ENCODE data around the gene KL.

The KL gene

DNA sequence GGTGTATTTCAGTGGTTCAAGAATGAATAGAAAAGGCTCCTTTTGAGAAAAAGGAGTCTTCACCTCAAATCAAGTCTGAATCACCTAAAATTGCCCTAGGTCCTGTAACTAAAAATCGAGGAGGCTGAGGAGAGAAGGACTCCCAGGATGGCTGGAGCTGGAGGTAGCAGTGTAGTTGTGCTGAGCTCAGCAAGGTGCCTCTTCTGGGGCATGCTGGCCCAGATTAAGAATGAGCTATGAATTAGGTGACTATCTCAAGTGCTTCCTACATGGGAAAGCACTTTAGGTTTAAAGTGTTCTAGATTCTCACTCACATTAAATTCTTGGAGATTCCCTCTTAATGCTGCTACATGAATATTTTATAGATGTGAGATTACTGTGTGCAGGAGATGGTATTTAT lies 28.8 kb upstream of the KL start:
- in situ Hi-C loops (cut with HindIII; ENCODE audit: low sequenced_read_pairs), result no loop called here
- TF ChIP-seq, protein P1, sequence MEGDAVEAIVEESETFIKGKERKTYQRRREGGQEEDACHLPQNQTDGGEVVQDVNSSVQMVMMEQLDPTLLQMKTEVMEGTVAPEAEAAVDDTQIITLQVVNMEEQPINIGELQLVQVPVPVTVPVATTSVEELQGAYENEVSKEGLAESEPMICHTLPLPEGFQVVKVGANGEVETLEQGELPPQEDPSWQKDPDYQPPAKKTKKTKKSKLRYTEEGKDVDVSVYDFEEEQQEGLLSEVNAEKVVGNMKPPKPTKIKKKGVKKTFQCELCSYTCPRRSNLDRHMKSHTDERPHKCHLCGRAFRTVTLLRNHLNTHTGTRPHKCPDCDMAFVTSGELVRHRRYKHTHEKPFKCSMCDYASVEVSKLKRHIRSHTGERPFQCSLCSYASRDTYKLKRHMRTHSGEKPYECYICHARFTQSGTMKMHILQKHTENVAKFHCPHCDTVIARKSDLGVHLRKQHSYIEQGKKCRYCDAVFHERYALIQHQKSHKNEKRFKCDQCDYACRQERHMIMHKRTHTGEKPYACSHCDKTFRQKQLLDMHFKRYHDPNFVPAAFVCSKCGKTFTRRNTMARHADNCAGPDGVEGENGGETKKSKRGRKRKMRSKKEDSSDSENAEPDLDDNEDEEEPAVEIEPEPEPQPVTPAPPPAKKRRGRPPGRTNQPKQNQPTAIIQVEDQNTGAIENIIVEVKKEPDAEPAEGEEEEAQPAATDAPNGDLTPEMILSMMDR (IDR thresholded peaks at IDR 0.05; ENCODE audit: low read depth, low read length, missing control alignments), result no peak

DNA sequence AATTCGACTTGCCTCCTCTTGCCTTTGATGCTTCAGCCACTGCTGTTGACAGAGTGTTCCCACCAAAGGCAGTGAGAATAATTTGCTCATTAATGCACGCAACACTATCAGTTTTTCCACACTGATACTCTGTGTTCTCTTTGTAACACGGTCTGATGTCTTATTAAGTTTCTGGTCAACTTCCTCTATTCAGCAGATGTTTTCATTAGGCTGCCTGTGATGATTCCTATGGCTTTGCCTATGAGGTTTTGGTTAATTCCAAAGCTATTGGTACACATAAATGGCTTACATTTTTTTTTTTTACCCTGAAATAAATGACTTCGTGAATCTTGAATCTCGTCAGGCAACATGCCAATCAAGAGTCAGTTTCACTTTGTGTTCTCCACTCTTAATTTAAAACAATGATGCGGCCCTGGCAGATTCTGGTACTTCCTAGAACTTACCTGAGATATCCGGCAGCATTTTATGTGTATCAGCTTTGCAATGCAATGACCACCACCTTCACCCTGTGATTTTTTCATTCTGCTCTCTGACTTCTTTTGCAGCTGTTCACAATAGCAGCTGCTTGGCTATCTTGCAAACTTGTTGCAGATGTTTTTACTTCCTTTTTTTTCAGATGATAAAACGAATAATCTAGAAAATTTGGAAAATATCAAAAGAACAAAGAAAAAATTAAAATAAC lies 27.5 kb upstream of the KL start:
- no peak for DNase-seq (ENCODE audit: low read depth)
- in situ Hi-C loops (cut with HindIII; ENCODE audit: low sequenced_read_pairs), result no loop called here
- TF ChIP-seq, protein P1 (IDR thresholded peaks at IDR 0.05; ENCODE audit: low read depth, low read length, missing control alignments), result no peak
- no peak overlapping the region for H3K4me3 ChIP-seq (ENCODE audit: low read depth, low read length)

More for the DNA sequence above, 28.8 kb upstream of the KL start:
- no peak for DNase-seq (ENCODE audit: low read depth)
- no peak overlapping the region for H3K4me3 ChIP-seq (ENCODE audit: low read depth, low read length)

DNA sequence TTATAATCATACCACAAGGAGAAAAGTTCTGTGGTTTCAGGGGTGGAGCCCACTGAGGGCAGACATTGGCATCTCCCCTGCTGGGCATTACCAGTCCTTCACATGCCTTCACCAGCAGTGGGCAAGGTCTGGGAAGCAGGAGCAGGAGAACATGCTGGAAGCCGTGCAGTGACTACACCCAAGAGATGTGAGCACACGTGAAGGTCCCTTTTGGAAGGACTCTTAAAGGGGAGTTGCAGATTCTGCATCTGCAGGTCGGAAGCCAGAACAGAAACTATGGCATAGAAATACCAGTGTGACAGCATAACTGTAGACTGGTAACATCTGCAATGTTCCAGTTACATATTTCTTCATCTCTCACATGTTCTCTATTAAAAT lies 26.9 kb upstream of the KL start:
- in situ Hi-C loops (cut with HindIII; ENCODE audit: low sequenced_read_pairs), result no loop called here
- TF ChIP-seq, protein P1 (IDR thresholded peaks at IDR 0.05; ENCODE audit: low read depth, low read length, missing control alignments), result no peak
- no peak overlapping the region for H3K4me3 ChIP-seq (ENCODE audit: low read depth, low read length)
- DNase-seq (ENCODE audit: low read depth), result no peak

DNA sequence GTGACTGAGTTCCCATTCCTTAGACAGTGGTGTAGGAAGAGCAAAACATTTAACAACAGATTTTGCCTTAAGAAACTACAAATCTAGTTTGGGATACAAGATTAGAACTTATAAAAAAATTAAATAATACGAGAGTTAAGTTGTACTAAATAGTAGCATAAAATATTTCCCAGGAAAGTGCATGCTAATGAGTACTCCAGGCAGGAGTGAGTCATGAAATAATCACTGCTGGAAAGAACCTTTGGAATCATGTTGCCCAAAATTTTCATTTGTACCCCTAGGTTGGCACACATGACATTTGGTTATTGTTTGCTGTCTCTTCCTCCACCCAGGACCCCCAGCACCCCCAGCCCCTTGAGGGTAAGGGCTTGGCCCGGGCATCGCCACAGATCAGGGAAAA lies 26.3 kb upstream of the KL start:
- in situ Hi-C loops (cut with HindIII; ENCODE audit: low sequenced_read_pairs), result no loop called here
- no peak overlapping the region for H3K4me3 ChIP-seq (ENCODE audit: low read depth, low read length)
- TF ChIP-seq, protein P1 (IDR thresholded peaks at IDR 0.05; ENCODE audit: low read depth, low read length, missing control alignments), result no peak
- no peak for DNase-seq (ENCODE audit: low read depth)

DNA sequence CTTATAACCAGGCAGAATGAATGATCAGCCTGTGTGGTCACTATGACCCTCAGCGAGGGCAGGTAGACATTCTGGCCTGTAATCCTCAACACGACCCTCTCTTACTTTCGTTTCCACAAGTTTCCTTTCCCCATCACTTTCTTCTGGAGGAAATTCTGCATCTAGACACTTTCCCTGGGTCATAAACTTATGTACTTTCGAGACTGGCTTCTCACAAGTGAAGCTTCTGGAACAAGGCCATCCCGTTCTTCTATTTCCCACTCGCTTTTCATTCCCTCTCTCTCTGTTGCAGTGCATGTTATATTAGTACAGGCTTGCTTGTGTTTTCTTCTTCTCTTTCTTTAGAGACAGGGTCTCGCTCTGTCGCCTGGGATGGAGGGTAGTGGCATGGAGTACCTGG lies 23.1 kb upstream of the KL start:
- no peak overlapping the region for H3K4me3 ChIP-seq (ENCODE audit: low read depth, low read length)
- in situ Hi-C loops (cut with HindIII; ENCODE audit: low sequenced_read_pairs), result no loop called here
- no peak for DNase-seq (ENCODE audit: low read depth)

DNA sequence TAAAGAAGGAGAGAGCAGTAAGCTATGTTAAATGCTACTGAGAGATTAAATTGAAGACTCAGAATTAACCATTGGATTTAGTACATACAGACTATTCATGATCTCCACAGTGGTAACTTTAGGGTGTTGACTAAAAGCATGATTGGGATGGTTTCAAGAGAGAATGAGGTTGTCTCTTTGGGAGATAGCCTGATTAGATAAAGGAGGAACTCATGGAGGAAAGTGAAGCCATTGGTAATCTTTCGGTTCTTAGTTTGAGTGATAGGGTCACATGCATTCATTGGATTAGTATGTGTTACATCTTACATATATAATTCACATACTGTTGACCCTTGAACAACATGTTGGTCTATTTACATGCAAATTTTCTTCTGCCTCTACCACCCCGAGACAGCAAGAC lies 18.8 kb upstream of the KL start:
- DNase-seq (ENCODE audit: low read depth), result no peak
- H3K4me3 ChIP-seq (ENCODE audit: low read depth, low read length), result no peak overlapping the region
- TF ChIP-seq, protein P1 (IDR thresholded peaks at IDR 0.05; ENCODE audit: low read depth, low read length, missing control alignments), result no peak
- in situ Hi-C loops (cut with HindIII; ENCODE audit: low sequenced_read_pairs), result no loop called here

More for the DNA sequence above, 23.1 kb upstream of the KL start:
- TF ChIP-seq, protein P1 (IDR thresholded peaks at IDR 0.05; ENCODE audit: low read depth, low read length, missing control alignments), result no peak

All from astrocyte of the cerebellum (primary cell).